PC-9 (cell line): Measurements from ENCODE around the gene ZNF280A. TPM values are rescaled to one million over a fixed set of nuclear protein-coding genes. Genes with fewer than 3 reads are reported as not detected.

Experiments
- BruUV-seq: library from RNA; stranded (reverse); fragments of 400-500 nt; replicated peaks from 2 replicates; lab custom pipeline; 2021; lab: Mats Ljungman, UMichigan
- CTCF ChIA-PET: fragments of 300-600 bp; sonication (Branson Sonifier 250); formaldehyde crosslinking; loops from one replicate; lab custom pipeline; 2022; ENCODE audit warnings: antibody characterized with exemption; lab: Charles Lee
- POLR2A ChIA-PET: fragments of 300-600 bp; sonication (Branson Sonifier 250); formaldehyde crosslinking; loops from one replicate; lab custom pipeline; 2022; ENCODE audit warnings: antibody characterized with exemption; ENCODE audit not compliant: unreplicated experiment; lab: Charles Lee
- DNase-seq, 2 experiments: peaks; one replicate each; pipeline versions ENCODE4 v3.0.0 to v3.0.0-alpha.2; 2015 to 2022; ENCODE audit warnings: mixed read lengths in 1 of 2
- H2AFZ ChIP-seq: fragments of 200-600 bp; sonication (generic); 2 replicates; pipeline ENCODE4 v1.8.1; 2017; ENCODE audit warnings: antibody characterized with exemption
- H3F3A ChIP-seq: fragments of 200-600 bp; sonication (generic); 2 replicates; pipeline ENCODE4 v1.8.1; 2017; ENCODE audit warnings: antibody characterized with exemption, mild to moderate bottlenecking, low read depth; ENCODE audit not compliant: insufficient read depth
- H3K27ac ChIP-seq: fragments of 200-600 bp; sonication (generic); 2 replicates; pipeline ENCODE4 v1.6.1; 2016; ENCODE audit warnings: mixed run types
- H3K27me3 ChIP-seq: fragments of 200-600 bp; sonication (generic); 2 replicates; pipeline ENCODE4 v1.6.1; 2016; ENCODE audit warnings: low read depth, mixed run types; ENCODE audit not compliant: insufficient read depth
- H3K36me3 ChIP-seq: fragments of 200-600 bp; sonication (generic); 2 replicates; pipeline ENCODE4 v1.6.1; 2016; ENCODE audit warnings: low read depth, mixed run types
- H3K4me1 ChIP-seq: fragments of 200-600 bp; sonication (generic); replicated peaks from 2 replicates; pipeline ENCODE4 v1.6.1; 2016; ENCODE audit warnings: mixed run types; ENCODE audit not compliant: insufficient read depth
- H3K4me2 ChIP-seq: fragments of 200-600 bp; sonication (generic); 2 replicates; pipeline ENCODE4 v1.6.1; 2017; ENCODE audit warnings: mixed run types
- H3K4me3 ChIP-seq: fragments of 200-600 bp; sonication (generic); 2 replicates; pipeline ENCODE4 v1.6.1; 2016; ENCODE audit warnings: mixed run types
- H3K79me2 ChIP-seq: fragments of 200-600 bp; sonication (generic); 2 replicates; pipeline ENCODE4 v1.6.1; 2017; ENCODE audit warnings: low read depth, mixed run types
- H3K9me2 ChIP-seq: fragments of 200-600 bp; sonication (generic); 2 replicates; pipeline ENCODE4 v1.8.1; 2017; ENCODE audit warnings: mild to moderate bottlenecking; ENCODE audit not compliant: insufficient read depth
- H3K9me3 ChIP-seq: fragments of 200-600 bp; sonication (generic); 2 replicates; pipeline ENCODE4 v1.8.1; 2016; ENCODE audit warnings: low read depth; ENCODE audit not compliant: insufficient read depth
- H4K20me1 ChIP-seq: fragments of 200-600 bp; sonication (generic); 2 replicates; pipeline ENCODE4 v1.8.1; 2017; ENCODE audit not compliant: insufficient read depth
- EZH2 ChIP-seq: fragments of 200-600 bp; sonication (generic); IDR thresholded peaks from 2 replicates; pipeline ENCODE4 v1.8.0; 2017; ENCODE audit warnings: antibody characterized with exemption, low read depth
- intact Hi-C: fragments of 100-400 bp; cut with micrococcal nuclease; formaldehyde crosslinking; loops from one replicate; pipeline ENCODE4 v1.10.0; 2022; ENCODE audit not compliant: unreplicated experiment
- total RNA-seq: library from RNA; stranded (reverse); gene quantifications from 2 replicates; pipeline ENCODE4 v1.2.3, GENCODE V29; 2021
- TF ChIP-seq, protein P1 (sequence below): fragments of 200-600 bp; sonication (generic); conservative IDR thresholded peaks from 2 replicates; pipeline ENCODE4 v1.6.1; 2017; ENCODE audit warnings: mixed run types, antibody characterized with exemption, mild to moderate bottlenecking, moderate library complexity

Gene ZNF280A
- total RNA-seq, 1 experiment from 2014 or later, result not detected

DNA sequence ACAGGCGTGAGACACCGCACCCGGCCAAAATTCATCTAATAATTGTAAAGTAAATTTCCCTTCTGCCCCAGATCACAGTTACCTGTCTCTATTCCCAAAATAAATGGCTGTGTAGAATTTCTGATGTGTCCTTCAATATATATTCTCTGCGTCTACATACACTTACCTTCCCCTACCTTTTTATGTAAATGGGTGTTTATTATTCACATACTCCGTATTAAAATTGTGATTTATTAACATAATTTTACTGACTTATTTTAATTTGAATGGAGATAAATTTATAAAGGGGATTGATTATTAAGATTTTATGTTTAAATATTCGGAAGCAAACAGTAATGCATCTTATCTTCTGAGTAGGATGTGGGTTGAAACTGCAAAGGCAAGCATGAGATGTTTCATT lies 16.4 kb upstream of the ZNF280A start:
- no peak for DNase-seq
- H3K27me3 ChIP-seq, result peaks cover 52% of the 10 kb centered on the region
- H3K79me2 ChIP-seq, result no peaks in the 10 kb centered on the region
- no peaks in the 10 kb centered on the region for H3K9me2 ChIP-seq
- H3K4me2 ChIP-seq, result no peak overlapping the region
- no TSS peak for BruUV-seq
- no peaks in the 10 kb centered on the region for H3K4me1 ChIP-seq
- intact Hi-C loops, result no loop called here
- no peak overlapping the region for H2AFZ ChIP-seq
- H3K27ac ChIP-seq, result no peak overlapping the region
- H3K4me3 ChIP-seq, result no peak overlapping the region
- H4K20me1 ChIP-seq, result no peaks in the 10 kb centered on the region
- H3K9me3 ChIP-seq, result no peaks in the 10 kb centered on the region
- H3K36me3 ChIP-seq, result no peaks in the 10 kb centered on the region
- TF ChIP-seq, protein P1, sequence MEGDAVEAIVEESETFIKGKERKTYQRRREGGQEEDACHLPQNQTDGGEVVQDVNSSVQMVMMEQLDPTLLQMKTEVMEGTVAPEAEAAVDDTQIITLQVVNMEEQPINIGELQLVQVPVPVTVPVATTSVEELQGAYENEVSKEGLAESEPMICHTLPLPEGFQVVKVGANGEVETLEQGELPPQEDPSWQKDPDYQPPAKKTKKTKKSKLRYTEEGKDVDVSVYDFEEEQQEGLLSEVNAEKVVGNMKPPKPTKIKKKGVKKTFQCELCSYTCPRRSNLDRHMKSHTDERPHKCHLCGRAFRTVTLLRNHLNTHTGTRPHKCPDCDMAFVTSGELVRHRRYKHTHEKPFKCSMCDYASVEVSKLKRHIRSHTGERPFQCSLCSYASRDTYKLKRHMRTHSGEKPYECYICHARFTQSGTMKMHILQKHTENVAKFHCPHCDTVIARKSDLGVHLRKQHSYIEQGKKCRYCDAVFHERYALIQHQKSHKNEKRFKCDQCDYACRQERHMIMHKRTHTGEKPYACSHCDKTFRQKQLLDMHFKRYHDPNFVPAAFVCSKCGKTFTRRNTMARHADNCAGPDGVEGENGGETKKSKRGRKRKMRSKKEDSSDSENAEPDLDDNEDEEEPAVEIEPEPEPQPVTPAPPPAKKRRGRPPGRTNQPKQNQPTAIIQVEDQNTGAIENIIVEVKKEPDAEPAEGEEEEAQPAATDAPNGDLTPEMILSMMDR, result no peak
- TF ChIP-seq EZH2, result no peak
- ChIA-PET CTCF (no interaction called here), POLR2A (no interaction called here)
- H3F3A ChIP-seq, result no peaks in the 10 kb centered on the region

- Histone ChIP-seq H3F3A (no peaks in the 10 kb centered on the region), H3K27me3 (peaks cover 47% of the 10 kb centered on the region), H3K9me2 (no peaks in the 10 kb centered on the region), H4K20me1 (no peaks in the 10 kb centered on the region), H2AFZ (no peak overlapping the region), H3K27ac (no peak overlapping the region), H3K4me1 (no peaks in the 10 kb centered on the region), H3K4me2 (no peak overlapping the region), H3K4me3 (no peak overlapping the region), H3K36me3 (no peaks in the 10 kb centered on the region), H3K9me3 (no peaks in the 10 kb centered on the region), H3K79me2 (no peaks in the 10 kb centered on the region)
- CTCF ChIA-PET, result no interaction called here
- DNase-seq, result no peak
- intact Hi-C loops, result no loop called here
- POLR2A ChIA-PET, result no interaction called here
- BruUV-seq, result no TSS peak
- TF ChIP-seq EZH2, result no peak
- TF ChIP-seq, protein P1, result no peak
Measured at GRCh38 chr22:22535662-22536061, 15.6 kb upstream of the ZNF280A start.

DNA sequence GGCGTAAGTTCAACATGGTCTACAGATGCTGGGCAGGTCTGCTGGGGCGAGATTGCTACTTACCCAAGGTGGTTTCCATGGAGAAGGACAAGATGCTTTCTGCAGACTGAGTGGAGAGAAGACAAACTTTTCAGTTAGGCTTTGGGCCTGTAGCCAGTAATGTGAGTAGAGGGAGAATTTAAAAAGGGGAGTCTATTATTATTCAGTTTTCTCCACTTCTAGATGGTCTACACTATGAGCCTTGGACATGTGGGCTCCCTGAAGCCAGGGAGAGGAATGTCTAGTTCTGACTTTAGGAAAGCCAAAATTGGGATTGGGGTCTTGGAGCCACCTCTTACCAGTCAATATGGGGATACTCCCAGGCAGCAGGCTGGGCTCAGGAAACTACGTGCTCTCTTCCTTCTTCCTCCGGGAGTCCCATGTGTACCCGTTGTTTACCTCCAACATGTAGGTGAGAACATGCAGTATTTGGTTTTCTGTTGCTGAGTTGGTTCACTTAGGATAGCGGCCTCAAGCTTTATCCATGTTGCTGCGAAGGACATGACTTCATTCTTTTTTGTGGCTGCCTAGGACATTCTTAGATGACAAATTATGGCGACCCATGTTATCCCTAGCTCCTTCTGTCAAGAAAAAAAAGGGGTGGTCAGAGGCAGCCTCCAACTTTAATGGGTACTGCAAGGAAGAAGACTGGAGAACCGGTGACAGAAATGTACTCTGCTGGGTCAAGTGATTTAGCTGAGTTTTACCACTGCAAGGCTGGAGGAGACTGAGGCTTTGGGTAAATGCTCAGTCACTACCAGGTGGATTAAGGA lies 14.7 kb upstream of the ZNF280A start:
- H3F3A ChIP-seq, result no peaks in the 10 kb centered on the region
- no peaks in the 10 kb centered on the region for H3K4me1 ChIP-seq
- no peak overlapping the region for H2AFZ ChIP-seq
- H3K4me2 ChIP-seq, result no peak overlapping the region
- no peak for DNase-seq
- H3K4me3 ChIP-seq, result no peak overlapping the region
- no peaks in the 10 kb centered on the region for H3K9me2 ChIP-seq
- no peaks in the 10 kb centered on the region for H3K79me2 ChIP-seq
- POLR2A ChIA-PET, result no interaction called here
- H3K27ac ChIP-seq, result no peak overlapping the region
- intact Hi-C loops, result no loop called here
- H3K9me3 ChIP-seq, result no peaks in the 10 kb centered on the region
- H4K20me1 ChIP-seq, result no peaks in the 10 kb centered on the region
- H3K27me3 ChIP-seq, result peaks cover 38% of the 10 kb centered on the region
- no peaks in the 10 kb centered on the region for H3K36me3 ChIP-seq
- CTCF ChIA-PET, result no interaction called here
- TF ChIP-seq, protein P1, result no peak
- no peak for TF ChIP-seq EZH2
- no TSS peak for BruUV-seq
